Mesendoderm (in vitro differentiated cells): ENCODE results near the gene FEM1A.

Experiments
- DNase-seq: peaks from one replicate; pipeline ENCODE4 v3.0.0; 2013
- H2AK5ac ChIP-seq: 2 replicates; pipeline ENCODE4 v1.6.1; 2013; ENCODE audit warnings: low read length, inconsistent platforms
- H2BK120ac ChIP-seq: 2 replicates; pipeline ENCODE4 v1.6.1; 2013; ENCODE audit warnings: low read depth, mild to moderate bottlenecking, low read length, moderate library complexity, mixed read lengths
- H2BK15ac ChIP-seq: replicated peaks from 2 replicates; pipeline ENCODE4 v1.6.1; 2013; ENCODE audit warnings: low read depth, mild to moderate bottlenecking, moderate library complexity
- H2BK5ac ChIP-seq: 2 replicates; pipeline ENCODE4 v1.6.1; 2013; ENCODE audit warnings: low read length, inconsistent platforms
- H3K18ac ChIP-seq: 2 replicates; pipeline ENCODE4 v1.6.1; 2013; ENCODE audit warnings: mild to moderate bottlenecking, low read length, mixed read lengths
- H3K23ac ChIP-seq: one replicate; pipeline ENCODE4 v1.6.1; 2013; ENCODE audit warnings: low read length
- H3K27ac ChIP-seq: 2 replicates; pipeline ENCODE4 v1.5.1; 2013; ENCODE audit warnings: low read depth, mild to moderate bottlenecking, inconsistent platforms, low read length, moderate library complexity
- H3K27me3 ChIP-seq: 2 replicates; pipeline ENCODE4 v1.6.1; 2013; ENCODE audit warnings: low read length, control low read depth, mild to moderate bottlenecking, inconsistent platforms; ENCODE audit not compliant: insufficient read depth, poor library complexity
- H3K36me3 ChIP-seq: 2 replicates; pipeline ENCODE4 v1.6.1; 2013; ENCODE audit warnings: low read length, inconsistent platforms; ENCODE audit not compliant: control insufficient read depth, insufficient read depth
- H3K4ac ChIP-seq: one replicate; pipeline ENCODE4 v1.6.1; 2013; ENCODE audit warnings: low read depth, mild to moderate bottlenecking, low read length, moderate library complexity
- H3K4me1 ChIP-seq: 2 replicates; pipeline ENCODE4 v1.6.1; 2013; ENCODE audit warnings: low read depth, low read length, inconsistent platforms; ENCODE audit not compliant: control insufficient read depth
- H3K4me2 ChIP-seq: 2 replicates; pipeline ENCODE4 v1.6.1; 2013; ENCODE audit warnings: low read length
- H3K4me3 ChIP-seq: 2 replicates; pipeline ENCODE4 v1.5.1; 2013; ENCODE audit warnings: mild to moderate bottlenecking, low read length
- H3K56ac ChIP-seq: one replicate; pipeline ENCODE4 v1.6.1; 2013; ENCODE audit warnings: low read length
- H3K79me1 ChIP-seq: 2 replicates; pipeline ENCODE4 v1.6.1; 2013; ENCODE audit warnings: low read length, inconsistent platforms
- H3K79me2 ChIP-seq: 2 replicates; pipeline ENCODE4 v1.6.1; 2013; ENCODE audit warnings: mild to moderate bottlenecking, low read length; ENCODE audit not compliant: control insufficient read depth, insufficient read depth
- H3K9ac ChIP-seq: 2 replicates; pipeline ENCODE4 v1.6.1; 2013; ENCODE audit warnings: low read length, inconsistent platforms
- H4K5ac ChIP-seq: one replicate; pipeline ENCODE4 v1.6.1; 2013; ENCODE audit warnings: low read length
- H4K8ac ChIP-seq: one replicate; pipeline ENCODE4 v1.6.1; 2013; ENCODE audit warnings: low read depth, mild to moderate bottlenecking, control low read depth, low read length, moderate library complexity
- WGBS: extraction: QIAGEN DNeasy Blood & Tissue Kit; methylation state at CpG from one replicate; pipeline ENCODE4 v1.1.7; 2013; ENCODE audit warnings: low lambda C conversion rate, missing lambda C conversion rate; ENCODE audit not compliant: insufficient coverage; ENCODE audit errors: extremely low coverage; 5-methylcytosine and 5-hydroxymethylcytosine counted together

FEM1A gene

GRCh38 chr19:4807188-4807587 is 15.7 kb downstream of the FEM1A start:
- Histone ChIP-seq H4K8ac (no peak overlapping the region), H3K23ac (no peak overlapping the region), H3K56ac (no peak overlapping the region), H3K79me1 (no peaks in the 10 kb centered on the region), H3K4me3 (no peak overlapping the region), H3K27me3 (no peaks in the 10 kb centered on the region), H4K5ac (no peak overlapping the region), H3K4me1 (no peaks in the 10 kb centered on the region), H2BK15ac (no peak overlapping the region), H3K4me2 (no peak overlapping the region), H3K4ac (no peak overlapping the region), H3K18ac (no peak overlapping the region), H3K9ac (no peak overlapping the region), H2BK120ac (no peak overlapping the region), H2BK5ac (no peak overlapping the region), H3K27ac (no peak overlapping the region), H3K36me3 (no peaks in the 10 kb centered on the region), H3K79me2 (no peaks in the 10 kb centered on the region), H2AK5ac (no peak overlapping the region)
- WGBS: no CpG with 5 or more reads among the region's 6 CpGs
- no peak for DNase-seq

DNA sequence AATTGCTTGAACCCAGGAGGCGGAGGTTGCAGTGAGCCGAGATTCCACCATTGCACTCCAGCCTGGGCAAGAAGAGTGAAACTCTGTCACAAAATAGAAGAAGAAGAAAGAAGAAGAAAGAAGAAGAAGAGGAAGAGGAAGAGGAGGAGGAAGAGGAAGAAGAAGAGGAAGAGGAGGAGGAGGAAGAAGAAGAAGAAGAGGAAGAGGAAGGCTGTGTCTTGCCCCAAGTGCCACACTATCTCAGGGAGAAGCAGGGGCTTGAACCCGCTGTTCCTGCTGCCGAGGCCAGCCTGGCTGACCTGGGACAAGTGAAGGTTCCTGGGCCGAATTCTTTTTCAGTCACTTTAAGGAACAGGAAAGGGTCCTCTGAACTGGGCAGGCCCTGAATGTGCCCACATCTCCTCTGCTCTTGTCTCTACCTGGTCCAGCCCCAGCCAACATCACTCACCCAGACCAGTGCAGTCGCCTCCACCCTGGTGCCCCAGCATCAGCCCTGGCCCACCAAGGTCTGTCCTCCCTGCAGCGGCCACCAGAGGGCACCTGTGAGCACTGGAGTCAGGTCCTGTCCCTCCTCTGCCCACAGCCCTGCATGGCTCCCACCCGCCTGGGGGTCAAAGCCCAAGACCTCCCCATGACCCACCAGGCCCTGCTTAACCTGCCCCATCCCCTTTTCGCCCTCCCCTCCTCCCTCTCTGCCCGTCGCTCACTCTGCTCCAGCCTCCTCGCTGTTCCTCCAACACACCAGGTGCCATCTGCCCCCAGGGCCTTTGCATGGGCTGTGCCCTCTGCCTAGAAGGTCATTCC is 20.0 kb downstream of the FEM1A start:
- H2BK15ac ChIP-seq: no peak overlapping the region
- H3K27me3 ChIP-seq: no peaks in the 10 kb centered on the region
- H3K9ac ChIP-seq: no peak overlapping the region
- H3K4me1 ChIP-seq: no peaks in the 10 kb centered on the region
- H4K8ac ChIP-seq: no peak overlapping the region
- no peak overlapping the region for H2BK5ac ChIP-seq
- no peak overlapping the region for H3K18ac ChIP-seq
- H3K36me3 ChIP-seq: no peaks in the 10 kb centered on the region
- H3K79me1 ChIP-seq: no peaks in the 10 kb centered on the region
- no peak overlapping the region for H3K23ac ChIP-seq
- H4K5ac ChIP-seq: no peak overlapping the region
- WGBS: no CpG with 5 or more reads among the region's 12 CpGs
- no peak overlapping the region for H3K27ac ChIP-seq
- H3K4ac ChIP-seq: no peak overlapping the region
- H2BK120ac ChIP-seq: no peak overlapping the region
- DNase-seq: peak; percentile 72
- H3K56ac ChIP-seq: no peak overlapping the region
- no peak overlapping the region for H3K4me2 ChIP-seq
- H2AK5ac ChIP-seq: no peak overlapping the region
- no peak overlapping the region for H3K4me3 ChIP-seq
- H3K79me2 ChIP-seq: no peaks in the 10 kb centered on the region

DNA sequence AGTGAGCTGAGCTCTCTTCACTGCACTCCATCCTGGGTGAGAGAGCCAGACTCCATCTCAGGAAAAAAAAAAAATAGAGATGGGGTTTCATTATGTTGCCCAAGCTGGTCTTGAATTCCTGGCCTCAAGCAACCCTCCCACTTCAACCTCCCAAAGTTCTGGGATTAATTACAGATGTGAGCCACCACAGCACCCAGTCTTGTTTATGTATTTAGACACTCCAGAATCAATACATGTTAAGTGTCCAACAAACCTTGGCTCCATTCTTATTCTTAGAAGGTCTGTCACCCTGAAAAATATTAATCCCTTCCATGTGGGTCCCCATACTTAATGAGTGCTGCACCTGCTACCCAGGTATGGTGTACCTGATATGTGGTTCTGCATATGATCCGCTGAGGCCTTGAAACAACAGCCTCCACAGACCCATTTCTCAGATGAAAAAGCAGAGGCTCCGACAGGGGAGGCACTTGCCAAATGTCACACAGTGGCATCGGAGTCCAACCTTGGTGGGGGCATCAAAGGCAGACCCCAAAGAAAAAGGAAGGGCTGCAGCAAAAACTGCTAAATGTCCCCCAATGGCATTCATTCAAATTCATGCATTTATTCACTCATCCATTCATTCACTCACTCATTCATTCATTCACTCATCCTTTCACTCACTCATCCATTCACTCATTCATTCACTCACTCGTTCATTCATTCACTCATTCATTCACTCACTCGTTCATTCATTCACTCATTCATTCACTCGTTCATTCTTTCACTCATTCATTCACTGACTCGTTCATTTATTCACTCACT is 23.3 kb downstream of the FEM1A start:
- no peak overlapping the region for H3K27ac ChIP-seq
- H2BK15ac ChIP-seq: no peak overlapping the region
- no peaks in the 10 kb centered on the region for H3K4me1 ChIP-seq
- no peak overlapping the region for H3K23ac ChIP-seq
- H3K56ac ChIP-seq: no peak overlapping the region
- no peaks in the 10 kb centered on the region for H3K79me2 ChIP-seq
- no peaks in the 10 kb centered on the region for H3K79me1 ChIP-seq
- no peak overlapping the region for H2BK120ac ChIP-seq
- no peak overlapping the region for H2BK5ac ChIP-seq
- no peak overlapping the region for H3K18ac ChIP-seq
- no peak overlapping the region for H3K4me3 ChIP-seq
- H3K9ac ChIP-seq: no peak overlapping the region
- no peaks in the 10 kb centered on the region for H3K27me3 ChIP-seq
- H4K5ac ChIP-seq: no peak overlapping the region
- H3K36me3 ChIP-seq: no peaks in the 10 kb centered on the region
- H4K8ac ChIP-seq: no peak overlapping the region
- no peak overlapping the region for H3K4ac ChIP-seq
- WGBS: 98% methylated on average over 4 of the region's 7 CpGs
- no peak overlapping the region for H3K4me2 ChIP-seq
- DNase-seq: no peak
- H2AK5ac ChIP-seq: no peak overlapping the region

- no peak overlapping the region for H2AK5ac ChIP-seq
- no peaks in the 10 kb centered on the region for H3K79me2 ChIP-seq
- WGBS: no CpG with 5 or more reads among the region's 28 CpGs
- no peak overlapping the region for H2BK5ac ChIP-seq
- H3K23ac ChIP-seq: no peak overlapping the region
- H3K9ac ChIP-seq: no peak overlapping the region
- no peak overlapping the region for H3K27ac ChIP-seq
- no peaks in the 10 kb centered on the region for H3K36me3 ChIP-seq
- no peak overlapping the region for H2BK120ac ChIP-seq
- peak overlapping the region; percentile 68 for H4K5ac ChIP-seq
- no peak overlapping the region for H3K4me2 ChIP-seq
- H3K18ac ChIP-seq: no peak overlapping the region
- H3K4ac ChIP-seq: peak overlapping the region; percentile 57
- H3K27me3 ChIP-seq: no peaks in the 10 kb centered on the region
- no peak overlapping the region for H2BK15ac ChIP-seq
- no peak overlapping the region for H3K4me3 ChIP-seq
- peak overlapping the region; percentile 47 for H3K56ac ChIP-seq
- peak overlapping the region; percentile 69 for H4K8ac ChIP-seq
- H3K4me1 ChIP-seq: no peaks in the 10 kb centered on the region
- H3K79me1 ChIP-seq: no peaks in the 10 kb centered on the region
- peak; percentile 98 for DNase-seq
Measured at GRCh38 chr19:4815426-4816201, 24.1 kb downstream of the FEM1A start.

DNA sequence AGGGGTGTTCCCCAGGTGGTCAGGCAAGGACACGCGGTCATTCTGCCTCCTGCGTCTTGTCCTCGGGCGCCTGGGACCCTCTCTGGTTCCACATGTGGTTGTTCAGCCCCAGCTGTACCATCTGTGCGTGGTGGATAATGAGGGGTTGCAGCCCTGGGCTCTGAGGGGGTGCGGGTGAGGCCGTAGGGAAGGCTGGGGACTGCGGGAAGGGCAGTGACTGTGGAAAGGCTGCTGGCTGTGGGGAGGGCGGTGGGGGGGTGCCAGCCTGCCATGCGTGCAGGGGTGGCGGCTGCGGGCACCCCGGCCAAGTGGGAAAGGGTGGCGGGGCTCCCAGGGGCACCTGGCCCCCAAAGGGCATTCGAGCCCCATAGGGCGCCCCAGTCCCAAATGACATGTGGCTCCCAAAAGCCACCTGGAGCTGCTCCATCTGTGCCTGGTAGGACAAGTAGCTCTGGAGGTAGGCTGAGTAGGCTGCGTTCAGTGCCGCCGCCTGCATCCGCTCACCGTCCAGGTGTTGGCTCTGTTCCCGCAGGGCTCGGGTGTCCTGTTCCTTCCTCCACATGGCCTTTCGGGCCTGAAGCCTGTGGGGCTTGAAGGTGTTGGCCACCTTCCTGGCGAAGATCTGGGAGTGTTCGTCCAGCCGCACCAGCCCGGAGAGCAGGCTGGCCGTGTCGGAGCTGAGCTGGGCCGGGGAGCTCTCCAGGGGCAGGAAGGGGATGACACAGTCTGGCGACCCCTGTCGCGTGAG is 24.8 kb downstream of the FEM1A start:
- no peak overlapping the region for H2BK120ac ChIP-seq
- no peak overlapping the region for H3K4me3 ChIP-seq
- H3K23ac ChIP-seq: no peak overlapping the region
- no peak for DNase-seq
- H3K4ac ChIP-seq: peak overlapping the region; percentile 57
- H3K56ac ChIP-seq: peak overlapping the region; percentile 47
- no peak overlapping the region for H3K18ac ChIP-seq
- peak overlapping the region; percentile 69 for H4K8ac ChIP-seq
- H3K9ac ChIP-seq: no peak overlapping the region
- no peak overlapping the region for H3K27ac ChIP-seq
- H3K36me3 ChIP-seq: no peaks in the 10 kb centered on the region
- H3K4me1 ChIP-seq: no peaks in the 10 kb centered on the region
- no peaks in the 10 kb centered on the region for H3K79me1 ChIP-seq
- no peaks in the 10 kb centered on the region for H3K79me2 ChIP-seq
- H4K5ac ChIP-seq: no peak overlapping the region
- no CpG with 5 or more reads among the region's 35 CpGs for WGBS
- H2BK15ac ChIP-seq: no peak overlapping the region
- no peaks in the 10 kb centered on the region for H3K27me3 ChIP-seq
- H2BK5ac ChIP-seq: no peak overlapping the region
- H3K4me2 ChIP-seq: no peak overlapping the region
- no peak overlapping the region for H2AK5ac ChIP-seq
